Vein endothelial cell (primary cell): ENCODE results near the gene YAE1. TPM values are rescaled to one million over a fixed set of nuclear protein-coding genes. Genes with fewer than 3 reads are reported as not detected.

Experiments used
- total RNA-seq: library from RNA; depleted of rRNA; stranded (reverse); fragments of >200 nt; gene quantifications from 2 replicates; pipeline ENCODE4 v1.2.3, GENCODE V29; 2012

The YAE1 gene, protein sequence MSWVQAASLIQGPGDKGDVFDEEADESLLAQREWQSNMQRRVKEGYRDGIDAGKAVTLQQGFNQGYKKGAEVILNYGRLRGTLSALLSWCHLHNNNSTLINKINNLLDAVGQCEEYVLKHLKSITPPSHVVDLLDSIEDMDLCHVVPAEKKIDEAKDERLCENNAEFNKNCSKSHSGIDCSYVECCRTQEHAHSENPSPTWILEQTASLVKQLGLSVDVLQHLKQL
- 16.3 and 22.9 TPM in 2 replicates for total RNA-seq

DNA sequence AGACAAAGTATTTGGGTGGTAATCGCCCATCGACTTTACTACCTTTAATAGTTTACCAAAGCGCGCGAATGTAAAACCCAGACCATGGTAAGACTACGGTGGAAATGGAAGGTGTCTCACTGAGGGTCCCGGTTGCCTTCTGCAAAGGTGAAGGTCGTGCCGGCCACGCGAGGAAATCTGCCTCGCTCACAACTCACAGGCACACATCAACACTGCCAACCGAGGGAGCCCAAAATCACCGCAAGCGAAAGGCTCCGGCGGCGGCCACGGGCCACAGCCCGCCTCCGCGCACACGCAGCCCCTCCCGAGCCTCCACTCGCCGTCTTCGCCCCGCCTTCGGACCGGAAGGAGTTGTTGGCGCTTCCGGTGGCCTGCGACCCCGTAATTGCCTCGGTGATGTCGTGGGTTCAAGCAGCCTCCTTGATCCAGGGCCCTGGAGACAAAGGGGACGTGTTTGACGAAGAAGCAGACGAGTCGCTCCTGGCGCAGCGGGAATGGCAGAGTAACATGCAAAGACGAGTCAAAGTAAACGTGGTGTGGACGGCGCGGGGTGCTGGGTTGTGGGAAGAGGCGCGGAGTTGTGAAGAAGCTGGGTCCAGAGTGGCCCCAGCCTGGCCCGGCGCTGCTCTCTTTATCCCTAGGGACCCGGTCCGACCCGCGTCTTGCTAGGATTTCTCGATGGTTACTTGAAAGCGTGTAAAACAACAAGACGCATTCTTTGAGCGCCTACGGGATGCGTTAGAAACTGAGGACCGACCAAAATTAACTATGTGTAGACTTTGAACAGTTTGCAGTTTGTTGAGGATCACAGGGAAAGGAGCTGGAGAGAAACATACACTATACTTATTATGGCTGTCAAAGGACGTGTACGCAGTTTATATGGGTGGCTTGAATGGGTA, at the start of gene YAE1:
Gene YAE1, plus strand, starts transcription at position 382 of the 899 bp plus-strand sequence. Its CDS starts 15 bp downstream, at position 397.

Other genes with a start within 250 kb of the YAE1 start
- 82.2 and 84.3 TPM in 2 replicates for gene RALA, start 57.2 kb downstream of the YAE1 start, total RNA-seq